Naive thymus-derived CD4-positive, alpha-beta T cell (primary cell): ENCODE results near the gene POLRMT. TPM values are rescaled to one million over a fixed set of nuclear protein-coding genes. Genes with fewer than 3 reads are reported as not detected.
"Not testable (repeated sequence)": the region's sequence is repeated elsewhere in the genome, so short reads cannot be mapped to it uniquely, and the experiment has no call there.

Source experiments
- ATAC-seq: fragments of 150-1000 bp; cut with Tn5 transposase; 2 replicates; pipeline ENCODE4 v1.10.0; 2021; ENCODE audit warnings: mild to moderate bottlenecking, moderate library complexity
- CTCF ChIA-PET: fragments of 350-600 bp; sonication (Branson Sonifier 250); formaldehyde crosslinking; loops from one replicate; lab custom pipeline; 2021; ENCODE audit warnings: antibody characterized with exemption; lab: Charles Lee
- POLR2A ChIA-PET: fragments of 350-600 bp; sonication (Branson Sonifier 250); formaldehyde crosslinking; loops from one replicate; lab custom pipeline; 2021; ENCODE audit warnings: antibody characterized with exemption, inconsistent platforms; lab: Charles Lee
- DNase-seq, 9 donors: peaks; one replicate each; pipeline versions ENCODE4 v3.0.0 to v3.0.0-alpha.2; 2020 to 2022; ENCODE audit warnings: mixed read lengths in 1 of 9
- H3K27ac ChIP-seq: one replicate; pipeline ENCODE4 v1.7.0; 2013; ENCODE audit warnings: mild to moderate bottlenecking, low read depth, low read length, moderate library complexity
- H3K27me3 ChIP-seq, 2 donors: one replicate each; pipeline ENCODE4 v1.7.0; 2013; ENCODE audit warnings: low read length in 2 of 2, mild to moderate bottlenecking in 2 of 2, moderate library complexity in 2 of 2; ENCODE audit not compliant: control insufficient read depth in 2 of 2, insufficient read depth in 2 of 2
- H3K36me3 ChIP-seq, 3 experiments: 1 replicate in 2 of 3; 2 replicates in 1 of 3; pipeline ENCODE4 v1.7.0; 2013; ENCODE audit warnings: low read length in 3 of 3, mild to moderate bottlenecking in 3 of 3, moderate library complexity in 1 of 3; ENCODE audit not compliant: insufficient read depth in 3 of 3, control insufficient read depth in 2 of 3
- H3K4me1 ChIP-seq, 2 donors: one replicate each; pipeline ENCODE4 v1.7.0; 2013; ENCODE audit warnings: low read length in 2 of 2, mild to moderate bottlenecking in 2 of 2, moderate library complexity in 1 of 2; ENCODE audit not compliant: control insufficient read depth in 2 of 2, insufficient read depth in 2 of 2
- H3K4me3 ChIP-seq: 2 replicates; pipeline ENCODE4 v1.7.0; 2013; ENCODE audit warnings: mild to moderate bottlenecking, low read length
- H3K9me3 ChIP-seq, 3 experiments: 1 replicate in 2 of 3; 2 replicates in 1 of 3; pipeline ENCODE4 v1.7.0; 2013; ENCODE audit warnings: low read length in 3 of 3; ENCODE audit not compliant: control insufficient read depth in 2 of 3
- H3K27ac Mint-ChIP-seq, 9 donors: one replicate each; pipeline ENCODE4 v1.8.0; 2020 to 2022; ENCODE audit warnings: mixed read lengths in 9 of 9, mild to moderate bottlenecking in 8 of 9, moderate library complexity in 5 of 9, inconsistent platforms in 2 of 9
- H3K27me3 Mint-ChIP-seq, 5 donors: one replicate each; pipeline ENCODE4 v1.8.0; 2021 to 2022; ENCODE audit warnings: mixed read lengths in 5 of 5, mild to moderate bottlenecking in 1 of 5
- H3K36me3 Mint-ChIP-seq, 5 donors: one replicate each; pipeline ENCODE4 v1.8.0; 2020 to 2022; ENCODE audit warnings: mixed read lengths in 5 of 5, mild to moderate bottlenecking in 3 of 5, inconsistent platforms in 1 of 5
- H3K4me1 Mint-ChIP-seq, 7 donors: one replicate each; pipeline ENCODE4 v1.8.0; 2020 to 2022; ENCODE audit warnings: mixed read lengths in 7 of 7, mild to moderate bottlenecking in 3 of 7, inconsistent platforms in 1 of 7
- H3K4me3 Mint-ChIP-seq, 10 donors: one replicate each; pipeline ENCODE4 v1.8.0; 2020 to 2022; ENCODE audit warnings: mild to moderate bottlenecking in 10 of 10, mixed read lengths in 10 of 10, moderate library complexity in 6 of 10, inconsistent platforms in 2 of 10
- H3K9me3 Mint-ChIP-seq, 11 donors: one replicate each; pipeline ENCODE4 v1.8.0; 2020 to 2022; ENCODE audit warnings: mixed read lengths in 11 of 11, mild to moderate bottlenecking in 4 of 11, inconsistent platforms in 1 of 11, moderate library complexity in 1 of 11
- intact Hi-C, 2 donors: fragments of 100-400 bp; cut with micrococcal nuclease; formaldehyde crosslinking; loops; one replicate each; pipeline ENCODE4 v1.15.1; 2023
- polyA plus RNA-seq, 2 donors: library from polyadenylated mRNA; unstranded; fragments of 300-500 nt; fragmentation: Illumina TruSeq; gene quantifications; one replicate each; pipeline ENCODE4 v1.2.3, GENCODE V29; 2021
- total RNA-seq, 6 experiments: library from RNA in 5 of 6; stranded (reverse) in 5 of 6; gene quantifications; 1 replicate in 5 of 6; 2 replicates in 1 of 6; pipeline ENCODE4 v1.2.3 and lab custom pipeline; 2021 to 2026

The POLRMT gene
- total and polyA plus RNA-seq, 7 experiments from 2014 or later = 37.4 to 105 (median 67.9) TPM

- Mint-ChIP-seq H3K36me3 (no peaks in the 10 kb centered on the region), H3K27ac (no peak overlapping the region), H3K9me3 (no peaks in the 10 kb centered on the region), H3K27me3 (peaks cover 6 to 18% (median 12%) of the 10 kb centered on the region in 5 donors), H3K4me1 (peaks cover 0 to 11% (median 5%) of the 10 kb centered on the region in 7 donors), H3K4me3 (no peak overlapping the region)
- DNase-seq = no peak
- peaks cover 5 to 6% of the 10 kb centered on the region in 2 donors for H3K4me1 ChIP-seq
- H3K36me3 ChIP-seq = no peaks in the 10 kb centered on the region
- intact Hi-C loops = no loop called here
- H3K27me3 ChIP-seq = peaks cover 0 to 6% of the 10 kb centered on the region in 2 donors
- ChIA-PET CTCF (no interaction called here), POLR2A (interaction anchor here (1.0 kb wide), 1 partner anchor 9 kb away, joined by 3 read pairs; no protein-coding TSS in a partner anchor)
- no peak overlapping the region for H3K27ac ChIP-seq
- no peak overlapping the region for H3K4me3 ChIP-seq
- H3K9me3 ChIP-seq = no peaks in the 10 kb centered on the region
- no peak for ATAC-seq
Observed at GRCh38 chr19:676007-676338, 42.6 kb upstream of the POLRMT start.

- Mint-ChIP-seq H3K9me3 (no peaks in the 10 kb centered on the region), H3K27ac (no peak overlapping the region), H3K4me3 (no peak overlapping the region), H3K4me1 (peaks cover 0 to 11% (median 4%) of the 10 kb centered on the region in 7 donors), H3K27me3 (peaks cover 6 to 18% (median 12%) of the 10 kb centered on the region in 5 donors), H3K36me3 (no peaks in the 10 kb centered on the region)
- no peak for DNase-seq
- Histone ChIP-seq H3K9me3 (no peaks in the 10 kb centered on the region), H3K27ac (no peak overlapping the region), H3K27me3 (peaks cover 0 to 6% of the 10 kb centered on the region in 2 donors), H3K4me3 (no peak overlapping the region), H3K36me3 (no peaks in the 10 kb centered on the region), H3K4me1 (peaks cover 4% of the 10 kb centered on the region in 2 donors)
- ChIA-PET POLR2A (no interaction called here), CTCF (interaction anchor here (0.6 kb wide), 1 partner anchor 155 kb away, joined by 3 read pairs; no protein-coding TSS in a partner anchor)
- intact Hi-C loops = no loop called here
- no peak for ATAC-seq
Observed at GRCh38 chr19:674282-675151, 41.2 kb upstream of the POLRMT start.

DNA sequence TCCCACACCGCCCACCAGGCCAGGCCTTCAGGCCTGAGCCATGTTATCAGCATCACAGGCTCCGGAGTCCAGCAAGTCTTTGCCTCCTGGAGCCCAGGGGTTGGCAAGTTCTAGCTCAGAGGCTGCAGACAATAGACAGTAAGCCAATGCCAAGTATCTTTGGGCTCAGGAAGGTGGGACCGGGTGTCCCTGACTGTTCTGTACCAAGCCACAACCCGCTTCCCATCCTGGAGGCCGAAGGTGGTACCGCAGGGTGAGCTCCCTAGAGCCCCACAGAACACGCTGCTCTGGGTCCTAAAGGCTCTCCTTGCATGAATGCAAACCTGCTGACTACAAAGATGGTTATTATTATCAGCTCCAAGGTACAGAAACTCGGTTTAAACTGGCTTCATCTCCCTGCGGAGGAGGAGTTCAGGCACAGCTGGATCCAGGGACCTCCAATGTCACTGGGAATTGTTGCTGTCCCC, 37.3 kb upstream of the POLRMT start:
- CTCF ChIA-PET = no interaction called here
- DNase-seq (no peak), ATAC-seq (no peak)
- Histone ChIP-seq H3K36me3 (no peaks in the 10 kb centered on the region), H3K4me3 (no peak overlapping the region), H3K4me1 (no peaks in the 10 kb centered on the region), H3K9me3 (no peaks in the 10 kb centered on the region), H3K27ac (no peak overlapping the region), H3K27me3 (peaks cover 0 to 6% of the 10 kb centered on the region in 2 donors)
- Mint-ChIP-seq H3K4me1 (peaks cover 0 to 6% (median 4%) of the 10 kb centered on the region in 7 donors), H3K27me3 (peaks cover 6 to 23% (median 12%) of the 10 kb centered on the region in 5 donors), H3K4me3 (no peak overlapping the region), H3K9me3 (peaks cover 0 to 4% (median 0%) of the 10 kb centered on the region in 11 donors), H3K27ac (no peak overlapping the region), H3K36me3 (no peaks in the 10 kb centered on the region)
- POLR2A ChIA-PET = interaction anchor here (1.0 kb wide), 1 partner anchor 9 kb away, joined by 4 read pairs; no protein-coding TSS in a partner anchor
- intact Hi-C loops = no loop called here

GRCh38 chr19:668675-669434, 35.5 kb upstream of the POLRMT start:
- Mint-ChIP-seq H3K27me3 (peaks cover 0 to 15% (median 4%) of the 10 kb centered on the region in 5 donors), H3K27ac (peak overlapping the region in 1 of 9 donors; percentile 86), H3K4me1 (peaks cover 7 to 14% (median 11%) of the 10 kb centered on the region in 7 donors)
- not testable (repeated sequence) for ATAC-seq, H3K36me3 Mint-ChIP-seq, H3K9me3 ChIP-seq, H3K4me1 ChIP-seq, H3K27ac ChIP-seq, H3K9me3 Mint-ChIP-seq, H3K4me3 ChIP-seq, DNase-seq, H3K36me3 ChIP-seq, H3K4me3 Mint-ChIP-seq, H3K27me3 ChIP-seq
- ChIA-PET POLR2A (interaction anchor here (0.8 to 1.1 kb wide), 2 partner anchors 35 to 63 kb away, joined by 3 to 8 read pairs; partner anchors contain the start of gene POLRMT), CTCF (interaction anchor here (0.7 to 1.5 kb wide), 2 partner anchors 65 to 85 kb away, joined by 3 read pairs; no protein-coding TSS in a partner anchor)
- intact Hi-C loops = loop anchor here (10.0 kb wide), 3 partner anchors 236 to 736 kb away; partner anchors contain the start of genes ATP5F1D (in 1 of the 2), DAZAP1 (in 1 of the 2), GAMT (in 1 of the 2) and MIDN (in 1 of the 2)

DNA sequence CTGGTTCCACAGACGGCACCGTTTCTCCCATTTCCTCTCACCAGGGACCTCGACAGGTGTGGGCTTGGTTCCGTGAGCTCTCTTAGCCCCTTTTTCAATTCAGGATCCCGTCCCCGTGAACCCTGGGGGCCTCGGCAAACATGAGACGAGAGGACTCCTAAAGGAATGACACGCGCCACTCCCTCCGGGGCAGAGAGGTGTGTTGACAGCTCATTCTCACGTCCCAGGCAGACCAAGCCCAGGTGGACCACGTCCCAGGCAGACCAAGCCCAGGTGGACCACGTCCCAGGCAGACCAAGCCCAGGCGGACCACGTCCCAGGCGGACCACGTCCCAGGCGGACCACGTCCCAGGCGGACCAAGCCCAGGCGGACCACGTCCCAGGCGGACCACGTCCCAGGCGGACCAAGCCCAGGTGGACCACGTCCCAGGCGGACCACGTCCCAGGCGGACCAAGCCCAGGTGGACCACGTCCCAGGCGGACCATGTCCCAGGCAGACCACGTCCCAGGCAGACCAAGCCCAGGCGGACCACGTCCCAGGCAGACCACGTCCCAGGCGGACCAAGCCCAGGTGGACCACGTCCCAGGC, 33.7 kb upstream of the POLRMT start:
- peaks cover 0 to 14% (median 0%) of the 10 kb centered on the region in 5 donors for H3K27me3 Mint-ChIP-seq
- H3K4me3 Mint-ChIP-seq, H3K4me1 ChIP-seq, ATAC-seq, H3K9me3 ChIP-seq, H3K36me3 Mint-ChIP-seq, H3K9me3 Mint-ChIP-seq, H3K27ac Mint-ChIP-seq, H3K27ac ChIP-seq, DNase-seq, H3K4me3 ChIP-seq, H3K27me3 ChIP-seq, H3K36me3 ChIP-seq: not testable (repeated sequence)
- ChIA-PET CTCF (interaction anchor here (1.3 kb wide), 1 partner anchor 67 kb away, joined by 6 read pairs; no protein-coding TSS in a partner anchor), POLR2A (interaction anchor here (1.0 to 1.5 kb wide), 2 partner anchors 8 to 13 kb away, joined by 3 to 5 read pairs; no protein-coding TSS in a partner anchor)
- peaks cover 7 to 19% (median 14%) of the 10 kb centered on the region in 7 donors for H3K4me1 Mint-ChIP-seq
- intact Hi-C loops = loop anchor here (10.0 kb wide), 3 partner anchors 238 to 738 kb away; partner anchors contain the start of genes ATP5F1D (in 1 of the 2), DAZAP1 (in 1 of the 2), GAMT (in 1 of the 2) and MIDN (in 1 of the 2)
